Brain microvascular endothelial cell (primary cell): ENCODE data around the gene RTN4RL2.

Source experiments
- DNase-seq: peaks from one replicate; pipeline ENCODE4 v3.0.0-alpha.2; 2020
- H3K27ac ChIP-seq: fragments of 250-450 bp; sonication (Bioruptor Pico); 2 replicates; pipeline ENCODE4 v1.5.1; 2020; ENCODE audit warnings: mild to moderate bottlenecking, moderate library complexity
- H3K27me3 ChIP-seq: fragments of 250-450 bp; sonication (Bioruptor Pico); replicated peaks from 2 replicates; pipeline ENCODE4 v1.5.1; 2020; ENCODE audit warnings: mild to moderate bottlenecking
- H3K36me3 ChIP-seq: fragments of 250-450 bp; sonication (Bioruptor Pico); replicated peaks from 2 replicates; pipeline ENCODE4 v1.5.1; 2020; ENCODE audit warnings: mild to moderate bottlenecking
- H3K4me3 ChIP-seq: 2 replicates; pipeline ENCODE4 v1.5.1; 2011; ENCODE audit warnings: low read depth, mild to moderate bottlenecking, control low read depth, low read length, moderate library complexity
- in situ Hi-C: cut with HindIII; loops from 2 replicates; pipeline ENCODE4 v1.10.0; 2017; ENCODE audit warnings: low sequenced_read_pairs, low pct_ligation_motif_present
- TF ChIP-seq, protein P1 (sequence below): IDR thresholded peaks from 2 replicates; pipeline ENCODE4 v1.5.1; 2011; ENCODE audit warnings: low read depth, mild to moderate bottlenecking, moderate library complexity, low read length, control low read depth, inconsistent platforms; ENCODE audit errors: missing control alignments

RTN4RL2 gene

DNA sequence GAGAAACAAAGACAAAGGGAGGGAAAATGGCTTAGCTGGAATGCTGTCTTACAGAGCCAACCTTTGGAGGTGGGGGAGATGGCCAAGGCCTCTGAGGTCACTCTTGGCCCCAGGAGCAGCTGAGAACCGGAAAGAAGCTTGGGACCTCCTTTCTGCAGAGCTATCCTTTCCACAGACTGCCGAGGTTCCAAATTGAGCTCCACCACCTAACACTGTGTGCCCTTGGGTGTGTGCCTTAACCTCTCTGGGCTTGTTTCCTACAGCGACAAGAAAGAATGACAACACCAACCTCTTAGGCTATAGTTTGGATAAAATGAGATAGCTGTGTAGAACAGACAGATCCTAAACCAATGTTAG lies 23.2 kb downstream of the RTN4RL2 start:
- peaks cover 8% of the 10 kb centered on the region for H3K27me3 ChIP-seq
- TF ChIP-seq, protein P1, sequence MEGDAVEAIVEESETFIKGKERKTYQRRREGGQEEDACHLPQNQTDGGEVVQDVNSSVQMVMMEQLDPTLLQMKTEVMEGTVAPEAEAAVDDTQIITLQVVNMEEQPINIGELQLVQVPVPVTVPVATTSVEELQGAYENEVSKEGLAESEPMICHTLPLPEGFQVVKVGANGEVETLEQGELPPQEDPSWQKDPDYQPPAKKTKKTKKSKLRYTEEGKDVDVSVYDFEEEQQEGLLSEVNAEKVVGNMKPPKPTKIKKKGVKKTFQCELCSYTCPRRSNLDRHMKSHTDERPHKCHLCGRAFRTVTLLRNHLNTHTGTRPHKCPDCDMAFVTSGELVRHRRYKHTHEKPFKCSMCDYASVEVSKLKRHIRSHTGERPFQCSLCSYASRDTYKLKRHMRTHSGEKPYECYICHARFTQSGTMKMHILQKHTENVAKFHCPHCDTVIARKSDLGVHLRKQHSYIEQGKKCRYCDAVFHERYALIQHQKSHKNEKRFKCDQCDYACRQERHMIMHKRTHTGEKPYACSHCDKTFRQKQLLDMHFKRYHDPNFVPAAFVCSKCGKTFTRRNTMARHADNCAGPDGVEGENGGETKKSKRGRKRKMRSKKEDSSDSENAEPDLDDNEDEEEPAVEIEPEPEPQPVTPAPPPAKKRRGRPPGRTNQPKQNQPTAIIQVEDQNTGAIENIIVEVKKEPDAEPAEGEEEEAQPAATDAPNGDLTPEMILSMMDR = no peak
- no peak for DNase-seq
- in situ Hi-C loops = no loop called here
- no peak overlapping the region for H3K27ac ChIP-seq
- H3K36me3 ChIP-seq = no peaks in the 10 kb centered on the region
- no peak overlapping the region for H3K4me3 ChIP-seq

DNA sequence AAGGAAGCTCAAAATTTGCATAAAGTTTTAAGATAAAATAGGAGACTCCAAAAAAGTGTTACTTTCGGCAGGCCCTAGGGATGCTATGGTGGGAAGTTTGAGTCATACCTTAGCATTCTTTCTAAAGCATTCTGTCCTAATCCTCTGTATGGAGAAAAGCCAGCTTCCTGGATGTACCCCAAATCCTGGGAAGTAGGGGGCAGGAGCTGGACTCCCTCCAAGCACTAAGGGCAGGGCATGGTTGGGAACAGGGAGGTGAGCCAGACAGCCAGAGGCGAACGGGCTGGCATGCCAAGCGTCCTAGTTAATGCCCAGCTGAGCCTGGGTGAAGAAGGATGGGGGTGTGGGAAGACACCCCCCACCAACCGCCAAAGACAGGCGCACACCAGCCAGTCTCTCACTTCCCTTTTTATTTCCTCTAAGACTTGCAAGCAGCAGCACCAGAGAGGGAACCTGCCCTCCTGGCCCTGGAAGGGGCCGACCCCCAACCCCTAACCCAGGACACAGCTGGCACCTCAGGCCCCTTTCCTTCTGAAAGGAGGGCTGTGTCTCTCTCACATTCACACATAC lies 23.9 kb downstream of the RTN4RL2 start:
- in situ Hi-C loops = no loop called here
- H3K4me3 ChIP-seq = no peak overlapping the region
- DNase-seq = no peak
- H3K27me3 ChIP-seq = peaks cover 8% of the 10 kb centered on the region
- H3K27ac ChIP-seq = no peak overlapping the region
- TF ChIP-seq, protein P1 = no peak
- H3K36me3 ChIP-seq = no peaks in the 10 kb centered on the region

DNA sequence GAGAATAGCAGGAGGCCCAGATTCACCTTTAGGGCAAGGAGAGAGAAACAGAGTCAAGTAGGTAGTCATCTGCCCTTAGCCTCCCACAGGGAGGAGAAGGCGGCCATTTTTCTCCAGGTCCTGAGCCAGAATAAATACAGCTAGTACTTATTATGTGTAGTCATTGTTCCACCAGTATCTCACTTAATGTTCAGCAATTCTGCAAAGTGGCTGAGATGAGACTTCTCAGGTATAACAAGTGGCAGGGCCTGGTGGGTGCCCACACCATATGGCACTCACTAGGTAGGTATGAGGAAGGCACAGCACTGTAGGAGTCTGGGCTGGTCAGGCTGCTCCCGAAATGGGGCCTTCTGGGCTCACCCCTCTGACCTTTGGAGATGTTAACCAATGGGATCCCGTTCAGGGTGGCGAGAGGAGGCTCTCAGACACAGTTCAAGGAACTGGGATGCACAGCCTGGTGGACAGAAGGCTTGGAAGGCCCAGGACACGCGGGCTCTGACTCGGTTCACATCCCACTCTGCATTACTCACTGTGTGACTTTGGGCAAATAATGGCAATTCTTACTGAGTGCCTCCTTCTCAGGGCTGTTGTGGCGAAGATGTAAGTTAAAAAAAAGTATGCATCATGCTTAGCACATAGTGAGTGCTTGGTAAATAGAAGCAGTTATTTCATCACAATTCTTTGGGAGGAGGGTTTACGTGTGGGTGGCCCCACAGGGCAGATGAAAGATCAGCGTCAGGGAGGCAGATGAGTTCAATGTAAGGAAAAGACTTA lies 25.1 kb downstream of the RTN4RL2 start:
- H3K4me3 ChIP-seq = no peak overlapping the region
- H3K36me3 ChIP-seq = no peaks in the 10 kb centered on the region
- peaks cover 8% of the 10 kb centered on the region for H3K27me3 ChIP-seq
- no peak overlapping the region for H3K27ac ChIP-seq
- DNase-seq = no peak
- TF ChIP-seq, protein P1 = no peak
- in situ Hi-C loops = no loop called here

DNA sequence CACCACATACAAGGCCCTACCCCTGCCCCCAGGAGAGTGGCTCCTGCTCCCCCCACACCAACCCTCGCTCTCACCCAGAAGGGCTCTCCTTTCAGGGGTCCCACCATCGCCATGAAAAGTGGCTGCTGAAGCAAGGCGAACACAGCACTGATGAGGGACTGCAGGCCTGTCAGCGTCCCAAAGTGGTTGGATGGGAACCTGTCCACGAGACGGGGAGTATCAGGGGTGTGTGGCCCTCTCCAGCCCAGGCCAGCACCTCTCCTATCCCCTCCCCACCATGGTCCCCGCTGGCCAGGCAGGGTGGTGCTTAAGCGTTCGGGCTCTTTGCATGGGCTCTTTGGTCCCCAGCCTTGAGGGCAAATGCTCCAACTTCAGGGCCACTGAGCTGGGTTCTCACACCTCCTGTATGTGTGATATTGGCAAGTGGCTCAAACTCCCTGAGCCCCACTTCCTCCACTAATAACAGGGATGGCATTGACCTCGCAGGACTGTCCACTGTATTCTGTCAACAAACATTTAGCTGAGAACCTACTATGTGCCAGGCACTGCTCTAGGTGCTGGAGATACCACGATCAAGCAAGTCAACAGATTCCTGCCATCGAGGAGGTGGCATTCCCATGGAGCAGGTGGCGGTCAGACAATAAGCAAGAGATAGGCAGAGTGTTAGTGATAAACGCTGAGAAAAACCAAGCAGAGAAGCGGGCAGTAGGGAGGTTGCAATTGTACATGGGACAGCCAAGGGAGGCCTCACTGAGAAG lies 26.9 kb downstream of the RTN4RL2 start:
- H3K36me3 ChIP-seq = no peaks in the 10 kb centered on the region
- no peak for DNase-seq
- TF ChIP-seq, protein P1 = no peak
- H3K27ac ChIP-seq = no peak overlapping the region
- in situ Hi-C loops = no loop called here
- peaks cover 2% of the 10 kb centered on the region for H3K27me3 ChIP-seq
- no peak overlapping the region for H3K4me3 ChIP-seq

DNA sequence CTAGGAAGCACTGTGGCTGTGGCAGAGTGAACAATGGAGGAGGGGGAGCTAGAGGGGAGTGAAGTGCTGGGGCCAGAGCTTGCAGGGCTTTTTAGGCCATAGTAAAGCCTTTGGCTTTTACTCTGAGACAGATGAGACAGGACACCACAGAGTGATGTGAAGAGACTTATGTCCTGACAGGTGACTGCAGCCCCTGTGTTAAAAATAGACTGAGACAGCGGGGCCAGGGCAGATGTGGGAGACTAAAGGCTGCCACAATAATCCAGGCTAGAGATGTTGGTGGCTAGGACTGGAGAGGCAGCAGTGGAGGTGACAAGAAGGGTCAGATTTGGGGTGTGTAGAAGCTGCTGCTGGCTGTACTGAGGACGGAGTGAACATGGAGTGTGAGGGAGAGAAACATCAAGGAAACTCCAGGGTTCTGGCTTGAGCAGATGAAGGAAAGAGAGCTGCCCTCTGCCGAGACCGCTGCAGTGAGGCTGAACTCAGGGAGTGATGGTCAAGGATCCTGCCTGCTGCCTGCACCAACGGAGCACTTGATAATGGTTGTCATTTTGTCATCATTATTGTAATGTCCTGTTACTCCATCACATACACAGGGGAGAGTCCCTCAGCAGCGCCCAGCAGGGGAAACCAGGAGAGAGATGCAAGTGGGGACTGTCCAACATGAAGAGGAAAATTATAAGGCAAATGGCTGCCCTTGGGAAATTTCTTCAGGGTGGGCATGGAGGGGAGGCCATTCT lies 27.8 kb downstream of the RTN4RL2 start:
- TF ChIP-seq, protein P1 = no peak
- in situ Hi-C loops = no loop called here
- no peaks in the 10 kb centered on the region for H3K27me3 ChIP-seq
- DNase-seq = no peak
- no peaks in the 10 kb centered on the region for H3K36me3 ChIP-seq
- no peak overlapping the region for H3K4me3 ChIP-seq
- H3K27ac ChIP-seq = no peak overlapping the region
